ENCODE data around the gene AMMECR1.

- TF ChIP-seq, protein P1, sequence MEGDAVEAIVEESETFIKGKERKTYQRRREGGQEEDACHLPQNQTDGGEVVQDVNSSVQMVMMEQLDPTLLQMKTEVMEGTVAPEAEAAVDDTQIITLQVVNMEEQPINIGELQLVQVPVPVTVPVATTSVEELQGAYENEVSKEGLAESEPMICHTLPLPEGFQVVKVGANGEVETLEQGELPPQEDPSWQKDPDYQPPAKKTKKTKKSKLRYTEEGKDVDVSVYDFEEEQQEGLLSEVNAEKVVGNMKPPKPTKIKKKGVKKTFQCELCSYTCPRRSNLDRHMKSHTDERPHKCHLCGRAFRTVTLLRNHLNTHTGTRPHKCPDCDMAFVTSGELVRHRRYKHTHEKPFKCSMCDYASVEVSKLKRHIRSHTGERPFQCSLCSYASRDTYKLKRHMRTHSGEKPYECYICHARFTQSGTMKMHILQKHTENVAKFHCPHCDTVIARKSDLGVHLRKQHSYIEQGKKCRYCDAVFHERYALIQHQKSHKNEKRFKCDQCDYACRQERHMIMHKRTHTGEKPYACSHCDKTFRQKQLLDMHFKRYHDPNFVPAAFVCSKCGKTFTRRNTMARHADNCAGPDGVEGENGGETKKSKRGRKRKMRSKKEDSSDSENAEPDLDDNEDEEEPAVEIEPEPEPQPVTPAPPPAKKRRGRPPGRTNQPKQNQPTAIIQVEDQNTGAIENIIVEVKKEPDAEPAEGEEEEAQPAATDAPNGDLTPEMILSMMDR (IDR thresholded peaks at IDR 0.05), result no peak
- no peak for TF ChIP-seq EP300 (IDR thresholded peaks at IDR 0.05)
Measured at GRCh38 chrX:110194977-110195376, 122.9 kb downstream of the AMMECR1 start.
